AG10803 (cell line): ENCODE measurements around the gene C1orf141.

Experiments used
- DNase-seq: peaks from one replicate; pipeline ENCODE4 v3.0.0; 2010; ENCODE audit warnings: low read depth
- H3K4me3 ChIP-seq: 2 replicates; pipeline ENCODE4 v1.5.1; 2011; ENCODE audit warnings: mild to moderate bottlenecking, low read length, control low read depth
- CTCF ChIP-seq: conservative IDR thresholded peaks from 2 replicates; pipeline ENCODE4 v1.5.1; 2011; ENCODE audit warnings: mild to moderate bottlenecking, low read length, control low read depth, inconsistent platforms

C1orf141 gene

GRCh38 chr1:67114162-67114561, 20.6 kb downstream of the C1orf141 start:
- H3K4me3 ChIP-seq = no peak overlapping the region
- DNase-seq = no peak
- no peak for TF ChIP-seq CTCF

- no peak overlapping the region for H3K4me3 ChIP-seq
- no peak for DNase-seq
- TF ChIP-seq CTCF = no peak
Observed at GRCh38 chr1:67110352-67110751, 24.4 kb downstream of the C1orf141 start.

GRCh38 chr1:67105508-67105907, 29.3 kb downstream of the C1orf141 start:
- DNase-seq = no peak
- H3K4me3 ChIP-seq = no peak overlapping the region
- TF ChIP-seq CTCF = no peak

- no peak for TF ChIP-seq CTCF
- no peak overlapping the region for H3K4me3 ChIP-seq
- DNase-seq = no peak
Observed at GRCh38 chr1:67103548-67103947, 31.2 kb downstream of the C1orf141 start.

- DNase-seq = no peak
- no peak for TF ChIP-seq CTCF
- no peak overlapping the region for H3K4me3 ChIP-seq
Observed at GRCh38 chr1:67100833-67101232, 33.9 kb downstream of the C1orf141 start.

GRCh38 chr1:67097305-67097704, 37.5 kb downstream of the C1orf141 start:
- H3K4me3 ChIP-seq = no peak overlapping the region
- no peak for TF ChIP-seq CTCF
- no peak for DNase-seq

GRCh38 chr1:67094191-67094590, 40.6 kb downstream of the C1orf141 start:
- no peak for DNase-seq
- TF ChIP-seq CTCF = no peak
- H3K4me3 ChIP-seq = no peak overlapping the region
